IMR-90 (cell line): ENCODE data around the gene TMEM200A. TPM values are rescaled to one million over a fixed set of nuclear protein-coding genes. Genes with fewer than 3 reads are reported as not detected.

ENCODE experiments used
- ATAC-seq: fragments of 200-7000 bp; cut with Tn5 transposase; 2 replicates; pipeline ENCODE4 v1.9.1; 2020; ENCODE audit warnings: low read depth, mild to moderate bottlenecking, moderate library complexity
- BruUV-seq: library from RNA; stranded (reverse); fragments of 400-500 nt; replicated peaks from 2 replicates; lab custom pipeline; 2021; lab: Mats Ljungman, UMichigan
- CTCF ChIA-PET: fragments of 300-600 bp; formaldehyde crosslinking; extraction: SDS; loops from one replicate; lab custom pipeline; 2021; ENCODE audit warnings: antibody characterized with exemption; lab: Yijun Ruan, JAX
- POLR2A ChIA-PET: fragments of 300-600 bp; sonication (Branson Sonifier 250); formaldehyde crosslinking; loops from one replicate; lab custom pipeline; 2022; ENCODE audit warnings: antibody characterized with exemption; ENCODE audit not compliant: unreplicated experiment; lab: Charles Lee
- DNase-seq: peaks from one replicate; pipeline ENCODE4 v3.0.0; 2013
- H2AFZ ChIP-seq: replicated peaks from 2 replicates; pipeline ENCODE3; 2013; ENCODE audit warnings: low read length, mild to moderate bottlenecking; ENCODE audit not compliant: poor library complexity
- H2AK5ac ChIP-seq: 2 replicates; pipeline ENCODE4 v1.6.1; 2013; ENCODE audit warnings: low read depth, low read length, inconsistent platforms
- H2AK9ac ChIP-seq: replicated peaks from 2 replicates; pipeline ENCODE3; 2013; ENCODE audit warnings: mild to moderate bottlenecking, low read depth, low read length, moderate library complexity; ENCODE audit not compliant: poor library complexity
- H2BK120ac ChIP-seq: 2 replicates; pipeline ENCODE4 v1.6.1; 2013; ENCODE audit warnings: low read depth, low read length, inconsistent platforms
- H2BK15ac ChIP-seq: 3 replicates; pipeline ENCODE4 v1.6.1; 2013; ENCODE audit warnings: low read depth, low read length, inconsistent platforms
- H2BK20ac ChIP-seq: 2 replicates; pipeline ENCODE4 v1.6.1; 2013; ENCODE audit warnings: low read depth, mild to moderate bottlenecking, inconsistent platforms, low read length, moderate library complexity
- H2BK5ac ChIP-seq: 2 replicates; pipeline ENCODE4 v1.6.1; 2013; ENCODE audit warnings: mild to moderate bottlenecking, low read depth, low read length, inconsistent platforms; ENCODE audit not compliant: poor library complexity, severe bottlenecking
- H3K14ac ChIP-seq: replicated peaks from 2 replicates; pipeline ENCODE4 v1.6.1; 2013; ENCODE audit warnings: low read depth, low read length, inconsistent platforms
- H3K18ac ChIP-seq: 2 replicates; pipeline ENCODE4 v1.6.1; 2013; ENCODE audit warnings: low read depth, low read length, control low read depth
- H3K23ac ChIP-seq: 2 replicates; pipeline ENCODE4 v1.6.1; 2013; ENCODE audit warnings: low read depth, low read length, inconsistent platforms
- H3K27ac ChIP-seq: 2 replicates; pipeline ENCODE4 v1.5.1; 2013; ENCODE audit warnings: mild to moderate bottlenecking, control low read depth, low read length; ENCODE audit not compliant: insufficient read depth
- H3K27me3 ChIP-seq: 2 replicates; pipeline ENCODE4 v1.6.1; 2013; ENCODE audit warnings: low read length; ENCODE audit not compliant: control insufficient read depth, insufficient read depth
- H3K36me3 ChIP-seq: 2 replicates; pipeline ENCODE4 v1.6.1; 2013; ENCODE audit warnings: low read length, mixed read lengths; ENCODE audit not compliant: control insufficient read depth, insufficient read depth
- H3K4ac ChIP-seq: 2 replicates; pipeline ENCODE4 v1.6.1; 2013; ENCODE audit warnings: low read depth, low read length, inconsistent platforms
- H3K4me1 ChIP-seq: 2 replicates; pipeline ENCODE4 v1.6.1; 2013; ENCODE audit warnings: low read length, mixed read lengths; ENCODE audit not compliant: control insufficient read depth, insufficient read depth
- H3K4me2 ChIP-seq: 2 replicates; pipeline ENCODE4 v1.6.1; 2013; ENCODE audit warnings: low read depth, mild to moderate bottlenecking, control low read depth, low read length, moderate library complexity
- H3K4me3 ChIP-seq: 2 replicates; pipeline ENCODE4 v1.5.1; 2013; ENCODE audit warnings: low read depth, mild to moderate bottlenecking, control low read depth, low read length, moderate library complexity; ENCODE audit not compliant: insufficient read depth
- H3K56ac ChIP-seq: 2 replicates; pipeline ENCODE4 v1.6.1; 2013; ENCODE audit warnings: low read length, inconsistent platforms; ENCODE audit not compliant: insufficient read depth; ENCODE audit errors: extremely low read depth
- H3K79me1 ChIP-seq, 2 experiments: 2 replicates each; pipeline ENCODE4 v1.6.1; 2013; ENCODE audit warnings: low read length in 2 of 2, inconsistent platforms in 1 of 2, low read depth in 1 of 2
- H3K9ac ChIP-seq: 2 replicates; pipeline ENCODE4 v1.6.1; 2013; ENCODE audit warnings: low read depth, low read length, control low read depth
- H3K9me1 ChIP-seq: 2 replicates; pipeline ENCODE4 v1.6.1; 2013; ENCODE audit warnings: low read length, inconsistent platforms; ENCODE audit not compliant: insufficient read depth
- H3K9me3 ChIP-seq: 2 replicates; pipeline ENCODE4 v1.6.1; 2013; ENCODE audit warnings: low read length; ENCODE audit not compliant: control insufficient read depth, insufficient read depth
- H4K20me1 ChIP-seq: 2 replicates; pipeline ENCODE4 v1.6.1; 2013; ENCODE audit warnings: low read length, inconsistent platforms; ENCODE audit not compliant: insufficient read depth
- H4K5ac ChIP-seq: 2 replicates; pipeline ENCODE4 v1.6.1; 2013; ENCODE audit warnings: mild to moderate bottlenecking, low read depth, low read length, control low read depth
- H4K8ac ChIP-seq, 2 experiments: 2 replicates each; pipeline ENCODE4 v1.6.1; 2013; ENCODE audit warnings: low read depth in 2 of 2, low read length in 2 of 2, control low read depth in 1 of 2, inconsistent platforms in 1 of 2
- H4K91ac ChIP-seq: 2 replicates; pipeline ENCODE4 v1.6.1; 2013; ENCODE audit warnings: low read depth, low read length, inconsistent platforms; ENCODE audit not compliant: insufficient read depth
- BHLHE40 ChIP-seq: fragments of 150-350 bp; IDR thresholded peaks from 2 replicates; pipeline ENCODE4 v1.6.1; 2016; ENCODE audit warnings: mild to moderate bottlenecking, low read depth, low read length
- CEBPB ChIP-seq: IDR thresholded peaks from 2 replicates; pipeline ENCODE4 v1.6.1; 2012; ENCODE audit warnings: low read depth, low read length, improper control_type of control experiment
- CHD1 ChIP-seq: IDR thresholded peaks from 2 replicates; pipeline ENCODE4 v1.6.1; 2012; ENCODE audit warnings: low read depth, low read length, improper control_type of control experiment
- CTCF ChIP-seq: conservative IDR thresholded peaks from 2 replicates; pipeline ENCODE4 v1.5.1; 2012; ENCODE audit warnings: mild to moderate bottlenecking, low read depth, low read length, improper control_type of control experiment
- ELK1 ChIP-seq: fragments of 150-350 bp; IDR thresholded peaks from 2 replicates; pipeline ENCODE4 v1.6.1; 2016; ENCODE audit warnings: low read depth, mild to moderate bottlenecking, low read length, moderate library complexity, borderline replicate concordance
- FOS ChIP-seq: fragments of 150-350 bp; IDR thresholded peaks from 2 replicates; pipeline ENCODE4 v1.6.1; 2016; ENCODE audit warnings: low read depth, low read length
- MAFK ChIP-seq: IDR thresholded peaks from 2 replicates; pipeline ENCODE4 v1.6.1; 2012; ENCODE audit warnings: low read depth, low read length, improper control_type of control experiment
- MXI1 ChIP-seq: IDR thresholded peaks from 2 replicates; pipeline ENCODE4 v1.6.1; 2012; ENCODE audit warnings: low read depth, mild to moderate bottlenecking, low read length, moderate library complexity, borderline replicate concordance
- NFE2L2 ChIP-seq: fragments of 150-350 bp; IDR thresholded peaks from 2 replicates; pipeline ENCODE4 v1.6.1; 2016; ENCODE audit warnings: low read depth, mild to moderate bottlenecking, low read length
- POLR2A ChIP-seq: IDR thresholded peaks from 2 replicates; pipeline ENCODE4 v1.6.1; 2012; ENCODE audit warnings: mild to moderate bottlenecking, low read depth, low read length
- RAD21 ChIP-seq: IDR thresholded peaks from 2 replicates; pipeline ENCODE4 v1.6.1; 2012; ENCODE audit warnings: low read length, improper control_type of control experiment
- RCOR1 ChIP-seq: IDR thresholded peaks from 2 replicates; pipeline ENCODE4 v1.6.1; 2012; ENCODE audit warnings: mild to moderate bottlenecking, low read length, improper control_type of control experiment; ENCODE audit not compliant: insufficient replicate concordance
- SMC3 ChIP-seq: fragments of 150-350 bp; IDR thresholded peaks from 2 replicates; pipeline ENCODE4 v1.6.1; 2016; ENCODE audit warnings: low read depth, mild to moderate bottlenecking, antibody characterized with exemption, low read length, moderate library complexity
- USF2 ChIP-seq: fragments of 150-350 bp; IDR thresholded peaks from 2 replicates; pipeline ENCODE4 v1.6.1; 2017; ENCODE audit warnings: mild to moderate bottlenecking, antibody characterized with exemption, low read length, low read depth
- dilution Hi-C: fragments of 300-500 bp; cut with HindIII; formaldehyde crosslinking; loops from one replicate; pipeline ENCODE4 v1.14.3; 2018; ENCODE audit warnings: low sequenced_read_pairs; ENCODE audit not compliant: unreplicated experiment
- in situ Hi-C: fragments of 300-500 bp; cut with MboI; formaldehyde crosslinking; loops from 3 replicates; pipeline ENCODE4 v1.14.3; 2019; ENCODE audit warnings: low sequenced_read_pairs, inconsistent platforms, mixed read lengths
- intact Hi-C: fragments of 100-400 bp; cut with micrococcal nuclease; formaldehyde crosslinking; loops from 2 replicates; pipeline ENCODE4 v1.10.0; 2022
- polyA plus RNA-seq, 3 experiments: library from polyadenylated mRNA; depleted of rRNA; stranded (reverse); fragments of >200 nt; gene quantifications; 2 replicates each; pipeline ENCODE4 v1.2.3, GENCODE V29; 2012; ENCODE audit warnings: low replicate concordance in 1 of 3
- total RNA-seq: library from RNA; depleted of rRNA; stranded (reverse); fragments of >200 nt; gene quantifications from 2 replicates; pipeline ENCODE4 v1.2.3, GENCODE V29; 2012

TMEM200A gene
- total and polyA plus RNA-seq, 2 of the 4 experiments (the other 2 are of a cell fraction) = 22.8 to 37.1 TPM

- no peak overlapping the region for H2BK5ac ChIP-seq
- H3K27me3 ChIP-seq = no peaks in the 10 kb centered on the region
- H2BK120ac ChIP-seq = no peak overlapping the region
- no peak overlapping the region for H3K14ac ChIP-seq
- no peaks in the 10 kb centered on the region for H3K36me3 ChIP-seq
- no peak overlapping the region for H4K91ac ChIP-seq
- no peak overlapping the region for H4K5ac ChIP-seq
- no peak overlapping the region for H3K4me2 ChIP-seq
- intact Hi-C loops (no loop called here), dilution Hi-C loops (no loop called here), in situ Hi-C loops (loop anchor here (10.0 kb wide), 1 partner anchor 335 kb away; no protein-coding TSS in a partner anchor)
- H3K4ac ChIP-seq = no peak overlapping the region
- H3K9me3 ChIP-seq = no peaks in the 10 kb centered on the region
- no peak overlapping the region for H4K8ac ChIP-seq
- no peak overlapping the region for H2BK20ac ChIP-seq
- H4K20me1 ChIP-seq = 0 out of 2 replicates have a peak, but pooled peaks cover 4% of the 10 kb centered on the region
- no peak overlapping the region for H3K56ac ChIP-seq
- no peak overlapping the region for H2BK15ac ChIP-seq
- DNase-seq = no peak
- H3K23ac ChIP-seq = no peak overlapping the region
- BruUV-seq = no TSS peak
- no peaks in the 10 kb centered on the region for H3K9me1 ChIP-seq
- CTCF ChIA-PET = no interaction called here
- H3K4me3 ChIP-seq = no peak overlapping the region
- no peak overlapping the region for H3K27ac ChIP-seq
- no peak for TF ChIP-seq MXI1
- TF ChIP-seq CEBPB = no peak
- TF ChIP-seq USF2 = no peak
- TF ChIP-seq RCOR1 = no peak
- TF ChIP-seq MAFK = no peak
- no peak for TF ChIP-seq CTCF
- no peak for TF ChIP-seq NFE2L2
- no peak for TF ChIP-seq POLR2A
- TF ChIP-seq CHD1 = no peak
- no peak for TF ChIP-seq BHLHE40
- TF ChIP-seq FOS = no peak
- TF ChIP-seq SMC3 = no peak
- no peak for TF ChIP-seq RAD21
- TF ChIP-seq ELK1 = no peak
- no peak for ATAC-seq
- H3K9ac ChIP-seq = no peak overlapping the region
- H3K4me1 ChIP-seq = no peaks in the 10 kb centered on the region
- H2AK9ac ChIP-seq = no peak overlapping the region
- H2AK5ac ChIP-seq = no peak overlapping the region
- no peak overlapping the region for H2AFZ ChIP-seq
- POLR2A ChIA-PET = no interaction called here
- peaks cover 0 to 6% of the 10 kb centered on the region in 2 experiments; a peak in 1 of 4 replicates for H3K79me1 ChIP-seq
- no peak overlapping the region for H3K18ac ChIP-seq
Observed at GRCh38 chr6:130359736-130360135, 6.1 kb upstream of the TMEM200A start.
